Activated CD4-positive, alpha-beta T cell treated with anti-CD3 and anti-CD28 coated beads for 1 hour (primary cell): ENCODE data around the gene MAK.
"Not testable (repeated sequence)": the region's sequence is repeated elsewhere in the genome, so short reads cannot be mapped to it uniquely, and the experiment has no call there.

Source experiments
- DNase-seq: peaks from one replicate; pipeline ENCODE4 v3.0.0-alpha.2; 2020

Gene MAK

DNA sequence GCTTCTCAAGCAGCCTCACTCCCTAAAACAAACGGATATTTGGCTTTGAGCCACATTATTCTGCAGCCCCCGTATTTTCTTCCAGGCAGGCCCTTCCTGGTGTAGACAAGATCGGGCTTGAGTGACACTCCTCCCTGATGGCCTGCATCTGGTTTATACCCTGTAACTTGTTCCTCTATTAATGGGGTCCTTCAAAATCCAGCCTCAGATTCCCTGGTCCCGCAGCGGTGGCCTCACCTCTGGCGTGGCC, 115.8 kb downstream of the MAK start:
- no peak for DNase-seq

DNA sequence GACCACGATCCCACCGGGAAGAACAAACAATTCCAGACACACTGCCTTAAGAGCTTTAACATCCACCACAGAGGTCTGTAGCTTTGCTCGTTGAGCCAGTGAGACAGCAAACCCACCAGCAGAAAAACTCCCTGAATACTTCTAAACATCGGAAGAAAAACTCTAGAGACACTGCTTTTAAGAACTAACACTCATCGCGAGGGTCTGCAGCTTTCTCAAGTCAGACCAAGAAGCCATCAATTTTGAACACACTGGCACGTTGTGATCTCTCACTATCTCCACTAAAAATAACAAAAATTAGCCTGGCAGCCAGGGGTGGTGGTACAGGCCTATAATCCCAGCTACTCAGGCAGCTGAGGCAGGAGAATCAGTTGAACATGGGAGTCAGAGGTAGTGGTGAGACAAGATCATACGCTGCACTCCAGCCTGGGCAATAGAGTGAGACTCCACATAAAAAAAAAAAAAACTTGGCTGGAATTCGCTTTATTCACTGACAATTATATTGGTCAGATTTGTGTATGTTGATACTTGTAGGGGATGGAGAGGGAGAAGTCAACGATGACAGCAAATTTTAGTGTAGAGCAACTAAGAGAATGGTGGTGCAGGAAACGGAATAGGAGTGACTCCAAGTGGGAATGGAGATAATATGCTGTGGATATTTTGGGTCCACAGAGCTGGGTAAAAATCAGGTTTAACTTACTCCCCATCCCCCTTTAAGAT, 116.3 kb downstream of the MAK start:
- no peak for DNase-seq

DNA sequence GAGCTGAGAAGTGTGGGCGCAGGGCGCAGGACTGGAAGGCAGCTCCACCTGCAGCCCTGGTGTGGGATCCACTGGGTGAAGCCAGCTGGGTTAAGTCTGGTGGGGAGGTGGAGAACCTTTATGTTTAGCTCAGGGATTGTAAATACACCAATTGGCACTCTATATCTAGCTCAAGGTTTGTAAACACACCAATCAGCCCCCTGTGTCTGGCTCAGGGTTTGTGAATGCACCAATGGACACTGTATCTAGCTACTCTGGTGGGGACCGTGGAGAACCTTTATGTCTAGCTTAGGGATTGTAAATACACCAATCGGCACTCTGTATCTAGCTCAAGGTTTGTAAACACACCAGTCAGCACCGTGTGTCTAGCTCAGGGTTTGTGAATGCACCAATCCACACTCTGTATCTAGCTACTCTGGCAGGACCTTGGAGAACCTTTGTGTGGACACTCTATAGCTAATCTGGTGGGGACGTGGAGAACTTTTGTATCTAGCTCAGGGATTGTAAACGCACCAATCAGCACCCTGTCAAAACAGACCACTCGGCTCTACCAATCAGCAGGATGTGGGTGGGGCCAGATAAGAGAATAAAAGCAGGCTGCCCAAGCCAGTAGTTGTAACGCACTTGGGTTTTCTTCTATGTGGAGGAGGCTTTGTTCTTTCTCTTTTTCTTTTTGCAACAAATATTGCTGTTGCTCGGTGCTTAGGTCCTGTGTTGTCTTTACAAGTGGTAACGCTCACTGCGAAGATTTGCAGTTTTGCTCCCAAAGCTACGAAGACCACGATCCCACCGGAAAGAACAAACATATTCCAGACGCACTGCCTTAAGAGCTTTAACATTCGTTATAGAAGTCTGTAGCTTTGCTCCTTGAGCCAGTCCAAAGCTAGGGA, 117.1 kb downstream of the MAK start:
- DNase-seq = not testable (repeated sequence)

DNA sequence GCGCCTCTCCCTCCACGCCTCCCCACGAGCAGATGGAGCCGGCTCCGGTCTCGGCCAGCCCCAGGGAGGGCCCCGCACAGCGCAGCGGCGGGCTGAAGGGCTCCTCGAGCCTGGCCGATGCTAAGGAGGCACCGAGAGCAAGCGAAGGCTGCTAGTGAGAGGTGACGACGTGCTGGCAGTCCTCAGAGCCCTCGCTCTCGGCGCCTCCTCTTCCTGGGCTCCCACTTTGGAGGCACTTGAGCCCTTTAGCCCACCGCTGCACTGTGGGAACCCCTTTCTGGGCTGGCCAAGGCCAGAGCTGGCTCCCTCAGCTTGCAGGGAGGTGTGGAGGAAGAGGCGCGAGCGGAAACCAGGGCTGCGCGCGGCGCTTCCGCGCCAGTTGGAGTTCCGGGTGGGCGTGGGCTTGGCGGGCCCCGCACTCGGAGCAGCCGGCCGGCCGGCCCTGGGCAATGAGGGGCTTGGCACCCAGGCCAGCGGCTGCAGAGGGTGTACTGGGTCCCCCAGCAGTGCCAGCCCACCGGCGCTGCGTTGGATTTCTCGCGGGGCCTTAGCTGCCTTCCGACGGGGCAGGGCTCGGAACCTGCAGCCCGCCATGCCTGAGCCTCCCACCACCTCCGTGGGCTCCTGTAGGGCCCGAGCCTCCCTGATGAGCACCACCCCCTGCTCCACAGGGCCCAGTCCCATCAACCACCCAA, 117.9 kb downstream of the MAK start:
- peak; percentile 29 for DNase-seq

DNA sequence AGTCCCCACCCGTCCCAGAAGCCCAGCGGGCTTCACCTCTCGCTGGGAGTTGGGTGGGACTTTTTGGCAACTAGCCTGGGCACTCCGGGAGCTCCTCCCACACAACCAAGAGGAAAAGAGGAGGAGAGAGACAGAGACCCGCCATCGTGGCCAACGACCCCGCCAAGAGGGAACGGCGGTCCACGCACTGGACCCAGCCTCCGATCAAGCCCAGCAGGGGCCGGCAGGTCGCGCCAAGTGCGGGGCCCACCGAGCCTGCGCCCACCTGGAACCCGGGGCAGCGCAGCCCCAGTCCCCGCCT, 118.4 kb downstream of the MAK start:
- no peak for DNase-seq

DNA sequence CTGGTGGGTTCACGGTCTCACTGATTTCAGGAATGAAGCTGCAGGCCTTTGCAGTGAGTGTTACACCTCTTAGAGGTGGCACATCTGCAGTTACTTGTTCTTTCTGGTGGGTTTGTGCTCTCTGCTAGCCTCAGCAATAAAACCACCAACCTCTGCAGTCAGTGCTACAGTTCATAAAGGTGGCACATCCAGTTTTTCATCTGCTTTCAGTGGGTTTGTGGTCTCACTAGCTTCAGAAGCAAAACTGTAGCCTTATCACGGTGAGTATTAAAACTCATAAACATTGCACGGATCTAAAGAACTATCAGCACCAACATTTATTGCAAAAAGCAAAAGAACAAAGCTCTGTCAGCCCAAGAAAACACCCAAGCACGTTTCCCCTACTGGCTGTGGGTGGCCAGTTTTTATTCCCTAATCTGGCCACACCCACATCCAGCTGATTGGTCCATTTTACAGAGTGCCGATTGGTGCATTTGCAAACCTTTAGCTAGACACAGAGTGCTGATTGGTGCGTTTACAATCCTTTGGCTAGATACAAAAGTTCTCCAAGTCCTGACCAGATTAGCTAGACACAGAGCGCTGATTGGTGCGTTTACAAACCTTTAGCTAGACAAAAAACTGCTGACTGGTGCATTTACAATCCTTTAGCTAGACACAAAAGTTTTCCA, 118.9 kb downstream of the MAK start:
- DNase-seq = no peak

DNA sequence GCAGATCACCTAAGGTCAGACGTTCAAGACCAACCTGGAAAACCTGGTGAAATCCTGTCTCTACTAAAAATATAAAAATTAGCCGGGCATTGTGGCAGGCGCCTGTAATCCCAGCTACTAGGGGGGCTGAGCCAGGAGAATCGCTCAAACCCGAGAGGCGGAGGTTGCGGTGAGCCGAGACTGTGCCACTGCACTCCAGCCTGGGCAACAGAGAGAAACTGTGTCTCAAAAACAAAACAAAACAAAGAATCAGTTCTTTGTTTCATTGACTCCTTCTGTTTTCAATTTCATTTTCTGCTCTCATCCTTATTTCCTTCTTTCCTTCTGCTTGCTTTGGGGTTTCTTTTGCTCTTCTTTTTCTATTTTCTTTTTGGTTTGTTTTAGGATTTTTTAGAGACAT, 124.4 kb downstream of the MAK start:
- DNase-seq = no peak
